GM23338 (cell line): ENCODE results near the gene SOAT2. TPM values are rescaled to one million over a fixed set of nuclear protein-coding genes. Genes with fewer than 3 reads are reported as not detected.

Experiments
- microRNA-seq: library from miRNA; unstranded; fragments of <30 nt; microRNA quantifications from one replicate; pipeline ENCODE4, GENCODE V29; 2017
- polyA plus RNA-seq: library from polyadenylated mRNA; unstranded; fragments of >200 nt; fragmentation: Nextera tagmentation; extraction: Ambion mirVana; gene quantifications from 2 replicates; pipeline ENCODE4 v1.2.1, GENCODE V29; 2016
- small RNA-seq: library from RNA; depleted of rRNA; stranded (forward); fragments of <200 nt; gene quantifications from one replicate; pipeline ENCODE3, GENCODE V24; 2014; ENCODE audit warnings: low replicate concordance
- total RNA-seq: library from RNA; depleted of rRNA; stranded (reverse); fragments of >200 nt; shearing (Covaris generic); gene quantifications from 2 replicates; pipeline ENCODE4 v1.2.3, GENCODE V29; 2014; rRNA removed

The SOAT2 gene
- total and polyA plus RNA-seq, 2 experiments from 2014 or later = not detected

Small RNA genes within 50 kb of the gene (microRNA-seq; reads per million reads assigned to microRNA genes)
- not detected for gene MIR6757

Small RNA genes within 50 kb of the gene (small RNA-seq; reads per million reads assigned to genes)
- gene HIGD1AP1 (0.10 reads per million), gene MIR6757 (not detected), gene RNU6-333P (not detected)

Other genes starting within 250 kb of the SOAT2 start
- 250 and 264 TPM in 2 replicates for gene KRT8, start 198.4 kb upstream of the SOAT2 start, total RNA-seq
- gene KRT8, start 198.4 kb upstream of the SOAT2 start, polyA plus RNA-seq = 322 and 338 TPM in 2 replicates
- 537 and 552 TPM in 2 replicates for gene KRT18, start 154.4 kb upstream of the SOAT2 start, total RNA-seq
- 1,013 and 1,049 TPM in 2 replicates for gene KRT18, start 154.4 kb upstream of the SOAT2 start, polyA plus RNA-seq
- gene EIF4B, start 97.0 kb upstream of the SOAT2 start, total RNA-seq = 564 and 584 TPM in 2 replicates
- 130 and 141 TPM in 2 replicates for gene EIF4B, start 97.0 kb upstream of the SOAT2 start, polyA plus RNA-seq
- 5.7 and 6.9 TPM in 2 replicates for gene TNS2, start 53.4 kb upstream of the SOAT2 start, total RNA-seq
- gene TNS2, start 53.4 kb upstream of the SOAT2 start, polyA plus RNA-seq = 1.5 and 1.8 TPM in 2 replicates
- gene SPRYD3, start 24.1 kb upstream of the SOAT2 start, total RNA-seq = 4.7 and 5.4 TPM in 2 replicates
- gene SPRYD3, start 24.1 kb upstream of the SOAT2 start, polyA plus RNA-seq = 3.4 and 4.3 TPM in 2 replicates
- 14.1 and 16.6 TPM in 2 replicates for gene IGFBP6, start 5.8 kb upstream of the SOAT2 start, total RNA-seq
- gene IGFBP6, start 5.8 kb upstream of the SOAT2 start, polyA plus RNA-seq = 14.7 and 17.6 TPM in 2 replicates
- gene ZNF740, start 77.2 kb downstream of the SOAT2 start, total RNA-seq = 13.0 and 13.2 TPM in 2 replicates
- 1.3 and 2.6 TPM in 2 replicates for gene ZNF740, start 77.2 kb downstream of the SOAT2 start, polyA plus RNA-seq
- gene CSAD, start 77.4 kb downstream of the SOAT2 start, total RNA-seq = 3.6 and 7.1 TPM in 2 replicates
- gene CSAD, start 77.4 kb downstream of the SOAT2 start, polyA plus RNA-seq = 3.1 and 3.2 TPM in 2 replicates
- gene ITGB7, start 103.8 kb downstream of the SOAT2 start, total RNA-seq = 0.39 TPM in 1 of 2 replicates, not detected in the other
- gene ITGB7, start 103.8 kb downstream of the SOAT2 start, polyA plus RNA-seq = 0.32 and 0.43 TPM in 2 replicates
- gene RARG, start 128.7 kb downstream of the SOAT2 start, total RNA-seq = 39.3 and 50.2 TPM in 2 replicates
- gene RARG, start 128.7 kb downstream of the SOAT2 start, polyA plus RNA-seq = 16.4 and 18.5 TPM in 2 replicates
- 39.6 and 56.5 TPM in 2 replicates for gene ESPL1, start 164.8 kb downstream of the SOAT2 start, total RNA-seq
- 12.7 and 13.2 TPM in 2 replicates for gene ESPL1, start 164.8 kb downstream of the SOAT2 start, polyA plus RNA-seq
- 199 and 225 TPM in 2 replicates for gene PFDN5, start 192.1 kb downstream of the SOAT2 start, total RNA-seq
- 567 and 586 TPM in 2 replicates for gene PFDN5, start 192.1 kb downstream of the SOAT2 start, polyA plus RNA-seq
- 65.0 and 66.5 TPM in 2 replicates for gene MYG1, start 196.2 kb downstream of the SOAT2 start, total RNA-seq
- 94.2 and 100.0 TPM in 2 replicates for gene MYG1, start 196.2 kb downstream of the SOAT2 start, polyA plus RNA-seq
- 77.7 and 81.7 TPM in 2 replicates for gene AAAS, start 218.1 kb downstream of the SOAT2 start, total RNA-seq
- gene AAAS, start 218.1 kb downstream of the SOAT2 start, polyA plus RNA-seq = 36.7 and 40.4 TPM in 2 replicates
- 0.04 and 0.17 TPM in 2 replicates for gene SP7, start 232.9 kb downstream of the SOAT2 start, total RNA-seq
- gene SP7, start 232.9 kb downstream of the SOAT2 start, polyA plus RNA-seq = 0.16 TPM in 1 of 2 replicates, not detected in the other